Neural cell (in vitro differentiated cells): Measurements from ENCODE around the gene TNFRSF12A.

ENCODE experiments used
- CTCF ChIP-seq: fragments of 450-650 bp; IDR thresholded peaks from 2 replicates; pipeline ENCODE4 v1.5.1; 2014; ENCODE audit warnings: antibody characterized with exemption, mild to moderate bottlenecking, moderate library complexity; ENCODE audit not compliant: poor library complexity, severe bottlenecking
- EP300 ChIP-seq: fragments of 450-650 bp; conservative IDR thresholded peaks from 2 replicates; pipeline ENCODE4 v1.6.1; 2014; ENCODE audit warnings: antibody characterized with exemption, mild to moderate bottlenecking, moderate library complexity; ENCODE audit not compliant: poor library complexity, severe bottlenecking
- EZH2 ChIP-seq: fragments of 200-600, 300-800 bp; shearing (Covaris generic), sonication (generic); IDR thresholded peaks from 2 replicates; pipeline ENCODE4 v1.6.1; 2014; ENCODE audit warnings: antibody characterized with exemption, low read length, borderline replicate concordance, mild to moderate bottlenecking; ENCODE audit not compliant: insufficient read depth, poor library complexity, severe bottlenecking
- MXI1 ChIP-seq: fragments of 450-650 bp; conservative IDR thresholded peaks from 2 replicates; pipeline ENCODE4 v1.6.1; 2014; ENCODE audit warnings: antibody characterized with exemption, mild to moderate bottlenecking; ENCODE audit not compliant: poor library complexity, severe bottlenecking
- POLR2AphosphoS5 ChIP-seq: IDR thresholded peaks from 2 replicates; pipeline ENCODE4 v1.6.1; 2012
- REST ChIP-seq: IDR thresholded peaks from 2 replicates; pipeline ENCODE4 v1.6.1; 2012; ENCODE audit warnings: borderline replicate concordance
- TAF1 ChIP-seq: IDR thresholded peaks from 2 replicates; pipeline ENCODE4 v1.6.1; 2012; ENCODE audit warnings: low read depth

- TF ChIP-seq CTCF, result no peak
- TF ChIP-seq EZH2, result no peak
- TF ChIP-seq POLR2AphosphoS5, result no peak
- no peak for TF ChIP-seq MXI1
- no peak for TF ChIP-seq EP300
- TF ChIP-seq REST, result no peak
- TF ChIP-seq TAF1, result no peak
Measured at GRCh38 chr16:3051494-3051893, 31.3 kb downstream of the TNFRSF12A start.
